ENCODE results near the gene ZNF160. TPM values are rescaled to one million over a fixed set of nuclear protein-coding genes. Genes with fewer than 3 reads are reported as not detected.
A peak's percentile ranks its signal among the peaks of the same experiment; 100 is the strongest.

Gene ZNF160
- total RNA-seq, 1 donor from 2014 or later: 26.5 TPM

GRCh38 chr19:53094754-53095575, 8.3 kb downstream of the ZNF160 start:
- DNase-seq (ENCODE audit: low spot score in 2 of 2) (no peak), FAIRE-seq (no peak)

- no peak for DNase-seq (ENCODE audit: low spot score in 2 of 2)
- FAIRE-seq: no peak
Observed at GRCh38 chr19:53092723-53093122, 10.5 kb downstream of the ZNF160 start.

GRCh38 chr19:53091413-53092254, 11.6 kb downstream of the ZNF160 start:
- DNase-seq (ENCODE audit: low spot score in 2 of 2) (no peak), FAIRE-seq (peak; percentile 37)

GRCh38 chr19:53088091-53088490, 15.1 kb downstream of the ZNF160 start:
- DNase-seq (ENCODE audit: low spot score in 2 of 2) (no peak), FAIRE-seq (no peak)

- no peak for DNase-seq (ENCODE audit: low spot score in 2 of 2)
- no peak for FAIRE-seq
Observed at GRCh38 chr19:53086949-53087348, 16.3 kb downstream of the ZNF160 start.

GRCh38 chr19:53085496-53085895, 17.7 kb downstream of the ZNF160 start:
- FAIRE-seq (no peak), DNase-seq (ENCODE audit: low spot score in 2 of 2) (no peak)

GRCh38 chr19:53082929-53083328, 20.3 kb downstream of the ZNF160 start:
- no peak for DNase-seq (ENCODE audit: low spot score in 2 of 2)
- no peak for FAIRE-seq

- no peak for FAIRE-seq
Observed at GRCh38 chr19:53079313-53079924, 23.8 kb downstream of the ZNF160 start.

GRCh38 chr19:53078668-53079067, 24.6 kb downstream of the ZNF160 start:
- no peak for FAIRE-seq

More at GRCh38 chr19:53079313-53079924, 23.8 kb downstream of the ZNF160 start:
- DNase-seq (ENCODE audit: low spot score in 2 of 2): no peak

GRCh38 chr19:53076984-53077383, 26.2 kb downstream of the ZNF160 start:
- peak in 1 of 2 donors; percentile 68 for DNase-seq (ENCODE audit: low spot score in 2 of 2)
- FAIRE-seq: no peak

More at GRCh38 chr19:53078668-53079067, 24.6 kb downstream of the ZNF160 start:
- DNase-seq (ENCODE audit: low spot score in 2 of 2): no peak

- DNase-seq (ENCODE audit: low spot score in 2 of 2) (no peak), FAIRE-seq (no peak)
Observed at GRCh38 chr19:53068834-53069233, 34.4 kb downstream of the ZNF160 start.

GRCh38 chr19:53068199-53068598, 35.0 kb downstream of the ZNF160 start:
- FAIRE-seq: no peak
- DNase-seq (ENCODE audit: low spot score in 2 of 2): no peak

- no peak for FAIRE-seq
- no peak for DNase-seq (ENCODE audit: low spot score in 2 of 2)
Observed at GRCh38 chr19:53057904-53058580, 45.2 kb downstream of the ZNF160 start.

GRCh38 chr19:53055117-53055516, 48.1 kb downstream of the ZNF160 start:
- DNase-seq (ENCODE audit: low spot score in 2 of 2) (no peak), FAIRE-seq (no peak)

- no peak for DNase-seq (ENCODE audit: low spot score in 2 of 2)
- no peak for FAIRE-seq
Observed at GRCh38 chr19:53047379-53047778, 55.8 kb downstream of the ZNF160 start.

GRCh38 chr19:53045536-53045935, 57.7 kb downstream of the ZNF160 start:
- FAIRE-seq (no peak), DNase-seq (ENCODE audit: low spot score in 2 of 2) (no peak)

GRCh38 chr19:53041366-53041765, 61.9 kb downstream of the ZNF160 start:
- DNase-seq (ENCODE audit: low spot score in 2 of 2) (no peak), FAIRE-seq (no peak)

GRCh38 chr19:53037101-53038097, 65.8 kb downstream of the ZNF160 start:
- DNase-seq (ENCODE audit: low spot score in 2 of 2): peak in 1 of 2 donors; percentile 38
- no peak for FAIRE-seq

All from frontal cortex (tissue), 4 donors.